HG03135 (cell line): ENCODE results near the gene GAS2.

ENCODE experiments used
- ATAC-seq: cut with Tn5 transposase; IDR thresholded peaks from one replicate; pipeline ENCODE4 v1.9.1; 2021; ENCODE audit warnings: mild to moderate bottlenecking, moderate library complexity; ENCODE audit not compliant: unreplicated experiment

Gene GAS2

DNA sequence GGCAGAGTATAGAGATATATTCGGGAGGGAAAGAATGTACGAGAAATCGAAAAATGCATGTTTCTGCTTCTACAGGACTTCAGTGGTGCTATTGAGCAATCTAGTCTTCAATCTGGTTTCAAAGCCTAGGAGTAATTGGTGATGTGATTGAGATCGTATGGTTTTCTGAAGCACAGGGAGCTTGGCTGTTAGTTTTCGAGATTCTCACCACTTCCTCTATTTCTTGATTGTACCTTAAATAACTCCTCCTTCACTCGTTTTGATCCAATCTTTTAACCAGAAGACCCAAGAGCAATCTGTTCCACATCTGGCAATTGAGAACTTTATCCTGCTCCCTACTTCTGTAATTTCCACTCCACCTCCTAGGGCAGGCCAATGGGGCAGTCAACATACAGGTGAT lies 193.3 kb downstream of the GAS2 start:
- ATAC-seq, result no peak

DNA sequence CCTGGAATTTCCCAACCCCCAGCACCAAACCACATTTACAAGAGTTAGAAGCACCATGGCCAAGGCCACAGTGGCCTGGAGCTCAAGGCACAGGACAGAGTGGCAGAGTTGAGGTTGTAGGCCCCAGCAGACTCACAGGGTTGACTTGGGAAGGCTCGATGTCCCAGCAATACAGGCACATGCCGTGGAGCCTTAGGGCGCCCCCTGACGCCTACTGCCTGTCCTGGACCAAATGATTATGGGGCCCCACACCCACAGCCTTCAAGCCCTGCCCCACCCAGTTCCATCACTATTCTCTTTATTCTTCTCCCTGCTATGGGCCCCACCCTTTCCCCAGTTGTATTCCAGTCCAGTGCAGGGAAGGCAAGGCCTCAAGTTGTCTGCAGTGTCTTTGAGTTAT lies 193.8 kb downstream of the GAS2 start, which contains the start of gene CCDC179:
TSS of gene CCDC179 (minus strand) at position 234 of the 400 bp plus-strand sequence. CDS start at position 181, 53 bp downstream.
- ATAC-seq, result no peak
